Endothelial cell of umbilical vein (primary cell): Measurements from ENCODE around the gene UNC119B. TPM values are rescaled to one million over a fixed set of nuclear protein-coding genes. Genes with fewer than 3 reads are reported as not detected.

ENCODE experiments used
- BruUV-seq: library from RNA; stranded (reverse); fragments of 400-500 nt; replicated peaks from 2 replicates; lab custom pipeline; 2021; lab: Mats Ljungman, UMichigan
- CTCF ChIA-PET: fragments of 300-600, 350-600 bp; sonication (Branson Sonifier 250); formaldehyde crosslinking; loops from one replicate; lab custom pipeline; 2021; ENCODE audit warnings: antibody characterized with exemption, inconsistent platforms; lab: Charles Lee
- POLR2A ChIA-PET: fragments of 300-600, 350-600 bp; sonication (Branson Sonifier 250); formaldehyde crosslinking; loops from one replicate; lab custom pipeline; 2021; ENCODE audit warnings: antibody characterized with exemption, inconsistent platforms; lab: Charles Lee
- DNase-seq: peaks from one replicate; pipeline ENCODE4 v3.0.0-alpha.2; 2011; ENCODE audit warnings: low read depth, low spot score
- FAIRE-seq: peaks from 2 replicates; lab custom pipeline; 2011; peaks lifted over from hg19 to GRCh38; lab: Jason Lieb, UNC
- H2AFZ ChIP-seq: 2 replicates; pipeline ENCODE4 v1.6.0; 2012; ENCODE audit warnings: low read depth, low read length, control low read depth, inconsistent platforms
- H3K27ac ChIP-seq: 2 replicates; pipeline ENCODE4 v1.5.1; 2011; ENCODE audit warnings: low read depth, mild to moderate bottlenecking, control low read depth, low read length, moderate library complexity; ENCODE audit not compliant: insufficient read depth
- H3K27me3 ChIP-seq, 2 experiments: 2 replicates each; pipeline versions ENCODE4 v1.6.0 to v1.6.1; 2011; ENCODE audit warnings: low read length in 2 of 2, mixed read lengths in 1 of 2; ENCODE audit not compliant: control insufficient read depth in 2 of 2, insufficient read depth in 2 of 2
- H3K36me3 ChIP-seq, 2 experiments: 2 replicates in 1 of 2; 3 replicates in 1 of 2; pipeline ENCODE4 v1.5.1; 2011; ENCODE audit warnings: low read length in 2 of 2, mild to moderate bottlenecking in 1 of 2, moderate library complexity in 1 of 2; ENCODE audit not compliant: control insufficient read depth in 2 of 2, insufficient read depth in 2 of 2; ENCODE audit errors: extremely low read depth in 1 of 2
- H3K4me1 ChIP-seq: 3 replicates; pipeline ENCODE4 v1.5.1; 2011; ENCODE audit warnings: mild to moderate bottlenecking, low read length; ENCODE audit not compliant: control insufficient read depth, insufficient read depth; ENCODE audit errors: extremely low read depth
- H3K4me2 ChIP-seq: 2 replicates; pipeline ENCODE4 v1.6.1; 2011; ENCODE audit warnings: low read length, control low read depth, mixed read lengths; ENCODE audit not compliant: insufficient read depth
- H3K4me3 ChIP-seq, 3 experiments: fragments of 200-600 bp in 1 of 3; sonication (generic), shearing (Covaris generic) in 1 of 3; replicated peaks in 1 of 3; 2 replicates each; pipeline ENCODE4 v1.5.1; 2011 to 2016; ENCODE audit warnings: control low read depth in 3 of 3, low read length in 3 of 3, mild to moderate bottlenecking in 2 of 3, inconsistent platforms in 1 of 3, low read depth in 1 of 3, moderate library complexity in 1 of 3; ENCODE audit not compliant: insufficient read depth in 1 of 3
- H3K79me2 ChIP-seq: 2 replicates; pipeline ENCODE4 v1.6.0; 2012; ENCODE audit warnings: low read length, inconsistent platforms; ENCODE audit not compliant: control insufficient read depth, insufficient read depth
- H3K9ac ChIP-seq: replicated peaks from 2 replicates; pipeline ENCODE3; 2011; ENCODE audit warnings: low read length, control low read depth; ENCODE audit not compliant: insufficient read depth; ENCODE audit errors: extremely low read depth
- H3K9me1 ChIP-seq: replicated peaks from 3 replicates; pipeline ENCODE4 v1.6.0; 2011; ENCODE audit warnings: mild to moderate bottlenecking, low read length; ENCODE audit not compliant: control insufficient read depth, insufficient read depth; ENCODE audit errors: extremely low read depth
- H3K9me3 ChIP-seq: replicated peaks from 2 replicates; pipeline ENCODE4 v1.5.1; 2012; ENCODE audit warnings: low read length, inconsistent platforms; ENCODE audit not compliant: control insufficient read depth, insufficient read depth
- H4K20me1 ChIP-seq: replicated peaks from 2 replicates; pipeline ENCODE3; 2011; ENCODE audit warnings: mild to moderate bottlenecking, low read length; ENCODE audit not compliant: control insufficient read depth, insufficient read depth; ENCODE audit errors: extremely low read depth
- CTCF ChIP-seq, 2 donors: IDR thresholded peaks; 1 replicate in 1 of 2; 2 replicates in 1 of 2; pipeline ENCODE4 v1.5.1; 2011; ENCODE audit warnings: low read length in 2 of 2, mild to moderate bottlenecking in 2 of 2, moderate library complexity in 2 of 2, control low read depth in 1 of 2, inconsistent platforms in 1 of 2, low read depth in 1 of 2; ENCODE audit not compliant: insufficient read depth in 1 of 2; ENCODE audit errors: extremely low read depth in 1 of 2
- EZH2 ChIP-seq: IDR thresholded peaks from 2 replicates; pipeline ENCODE4 v1.6.1; 2012; ENCODE audit warnings: borderline replicate concordance, low read depth, mild to moderate bottlenecking, moderate library complexity, low read length, inconsistent platforms; ENCODE audit not compliant: severe bottlenecking
- FOS ChIP-seq: IDR thresholded peaks from 2 replicates; pipeline ENCODE4 v1.6.1; 2011; ENCODE audit warnings: mild to moderate bottlenecking, low read length, moderate library complexity, borderline replicate concordance; ENCODE audit not compliant: insufficient read depth
- GATA2 ChIP-seq: IDR thresholded peaks from 2 replicates; pipeline ENCODE4 v1.7.0; 2011; ENCODE audit warnings: low read depth, mild to moderate bottlenecking, moderate library complexity, mixed read lengths, low read length; ENCODE audit not compliant: insufficient read length, insufficient read depth
- JUN ChIP-seq: IDR thresholded peaks from 2 replicates; pipeline ENCODE4 v1.6.1; 2011; ENCODE audit warnings: borderline replicate concordance, low read depth; ENCODE audit not compliant: insufficient read length, insufficient read depth
- MAX ChIP-seq: IDR thresholded peaks from 2 replicates; pipeline ENCODE4 v1.6.1; 2011; ENCODE audit not compliant: insufficient read depth, insufficient read length
- MYC ChIP-seq: IDR thresholded peaks from one replicate; pipeline ENCODE4 v1.6.1; 2011; ENCODE audit warnings: mild to moderate bottlenecking, low read depth, low read length
- POLR2A ChIP-seq: IDR thresholded peaks from 2 replicates; pipeline ENCODE4 v1.6.1; 2012; ENCODE audit warnings: low read depth, mild to moderate bottlenecking, control low read depth, low read length
- POLR2AphosphoS5 ChIP-seq: IDR thresholded peaks from 2 replicates; pipeline ENCODE4 v1.6.1; 2012; ENCODE audit warnings: low read depth, mild to moderate bottlenecking, control low read depth, low read length, moderate library complexity; ENCODE audit not compliant: insufficient read depth
- dilution Hi-C: fragments of 300-500 bp; cut with MboI; formaldehyde crosslinking; loops from one replicate; pipeline ENCODE4 v1.15.0; 2019; ENCODE audit warnings: low sequenced_read_pairs; ENCODE audit not compliant: extremely low pct_ligation_motif_present
- intact Hi-C: fragments of 100-400 bp; cut with micrococcal nuclease; formaldehyde crosslinking; loops from one replicate; pipeline ENCODE4 v1.10.0; 2022
- polyA plus RNA-seq, 4 experiments: library from polyadenylated mRNA; depleted of rRNA in 3 of 4; stranded (reverse) in 3 of 4; unstranded in 1 of 4; fragments of >200 nt; gene quantifications; 2 replicates each; pipeline versions ENCODE4 v1.2.1 to v1.2.3, GENCODE V29; 2011 to 2012; ENCODE audit warnings: missing spikeins in 1 of 4
- total RNA-seq: library from RNA; stranded (reverse); gene quantifications from 2 replicates; pipeline ENCODE4 v1.2.3, GENCODE V29; 2021

The UNC119B gene
- total and polyA plus RNA-seq, 2 donors (not counting 3 experiments of a cell fraction or from before 2014, with no cell fraction given), result 23.1 to 33.7 TPM

- H3K9ac ChIP-seq, result no peak overlapping the region
- intact Hi-C loops (no loop called here), dilution Hi-C loops (no loop called here)
- no peaks in the 10 kb centered on the region for H3K27me3 ChIP-seq
- H2AFZ ChIP-seq, result no peak overlapping the region
- H3K4me1 ChIP-seq, result no peaks in the 10 kb centered on the region
- no peak overlapping the region for H3K4me2 ChIP-seq
- H3K79me2 ChIP-seq, result no peaks in the 10 kb centered on the region
- no peaks in the 10 kb centered on the region for H3K9me3 ChIP-seq
- DNase-seq (no peak), FAIRE-seq (no peak)
- no peaks in the 10 kb centered on the region for H4K20me1 ChIP-seq
- H3K36me3 ChIP-seq, result no peaks in the 10 kb centered on the region
- H3K27ac ChIP-seq, result no peak overlapping the region
- H3K9me1 ChIP-seq, result no peaks in the 10 kb centered on the region
- H3K4me3 ChIP-seq, result no peak overlapping the region
- CTCF ChIA-PET, result interaction anchor here (1.5 to 2.6 kb wide), 2 partner anchors 14 to 221 kb away, joined by 3 to 16 read pairs; no protein-coding TSS in a partner anchor
- POLR2A ChIA-PET, result no interaction called here
- no TSS peak for BruUV-seq
- TF ChIP-seq JUN (no peak), FOS (no peak), MAX (no peak), POLR2AphosphoS5 (no peak), MYC (no peak), EZH2 (no peak), POLR2A (no peak), GATA2 (no peak), CTCF (IDR thresholded peaks at IDR 0.05; ENCODE audit: extremely low read depth in 1 of 2, insufficient read depth in 1 of 2, low read depth in 1 of 2, low read length in 2 of 2) (no peak)
Measured at GRCh38 chr12:120751389-120751788, 41.1 kb downstream of the UNC119B start.
